Mammary epithelial cell (primary cell): ENCODE measurements around the gene PTGES3L.

Source experiments
- EZH2 ChIP-seq: IDR thresholded peaks from 2 replicates; pipeline ENCODE4 v1.6.1; 2012; ENCODE audit warnings: low read length, inconsistent platforms, borderline replicate concordance
- TF ChIP-seq, protein P1 (sequence below), 2 donors: IDR thresholded peaks in 1 of 2; conservative IDR thresholded peaks in 1 of 2; 2 replicates each; pipeline ENCODE4 v1.5.1; 2011 to 2012; ENCODE audit warnings: inconsistent platforms in 2 of 2, low read length in 2 of 2, mild to moderate bottlenecking in 2 of 2, control low read depth in 1 of 2, low read depth in 1 of 2; ENCODE audit not compliant: insufficient read depth in 1 of 2; ENCODE audit errors: extremely low read depth in 1 of 2

GRCh38 chr17:42989141-42989540 lies 9.3 kb upstream of the PTGES3L start:
- TF ChIP-seq, protein P1, sequence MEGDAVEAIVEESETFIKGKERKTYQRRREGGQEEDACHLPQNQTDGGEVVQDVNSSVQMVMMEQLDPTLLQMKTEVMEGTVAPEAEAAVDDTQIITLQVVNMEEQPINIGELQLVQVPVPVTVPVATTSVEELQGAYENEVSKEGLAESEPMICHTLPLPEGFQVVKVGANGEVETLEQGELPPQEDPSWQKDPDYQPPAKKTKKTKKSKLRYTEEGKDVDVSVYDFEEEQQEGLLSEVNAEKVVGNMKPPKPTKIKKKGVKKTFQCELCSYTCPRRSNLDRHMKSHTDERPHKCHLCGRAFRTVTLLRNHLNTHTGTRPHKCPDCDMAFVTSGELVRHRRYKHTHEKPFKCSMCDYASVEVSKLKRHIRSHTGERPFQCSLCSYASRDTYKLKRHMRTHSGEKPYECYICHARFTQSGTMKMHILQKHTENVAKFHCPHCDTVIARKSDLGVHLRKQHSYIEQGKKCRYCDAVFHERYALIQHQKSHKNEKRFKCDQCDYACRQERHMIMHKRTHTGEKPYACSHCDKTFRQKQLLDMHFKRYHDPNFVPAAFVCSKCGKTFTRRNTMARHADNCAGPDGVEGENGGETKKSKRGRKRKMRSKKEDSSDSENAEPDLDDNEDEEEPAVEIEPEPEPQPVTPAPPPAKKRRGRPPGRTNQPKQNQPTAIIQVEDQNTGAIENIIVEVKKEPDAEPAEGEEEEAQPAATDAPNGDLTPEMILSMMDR (conservative IDR thresholded peaks at IDR 0.05 in 1 of 2, IDR thresholded peaks at IDR 0.05 in 1 of 2; ENCODE audit: extremely low read depth in 1 of 2, insufficient read depth in 1 of 2, low read depth in 1 of 2, low read length in 2 of 2): no peak
- TF ChIP-seq EZH2: no peak
